H9 (cell line): Measurements from ENCODE around the gene ABCA1. TPM values are rescaled to one million over a fixed set of nuclear protein-coding genes. Genes with fewer than 3 reads are reported as not detected.

Experiments used
- DNase-seq: peaks from one replicate; pipeline ENCODE4 v3.0.0-alpha.2; 2017
- H2AFZ ChIP-seq: one replicate; pipeline ENCODE4 v1.6.1; 2013; ENCODE audit warnings: mild to moderate bottlenecking, low read length, control low read depth, moderate library complexity
- H2AK5ac ChIP-seq: 2 replicates; pipeline ENCODE4 v1.6.1; 2013; ENCODE audit warnings: low read length, control low read depth, mixed read lengths; ENCODE audit not compliant: insufficient read length
- H2BK120ac ChIP-seq: one replicate; pipeline ENCODE4 v1.6.1; 2013; ENCODE audit warnings: low read depth, mild to moderate bottlenecking, low read length, control low read depth, inconsistent platforms; ENCODE audit not compliant: poor library complexity, severe bottlenecking
- H2BK12ac ChIP-seq: 2 replicates; pipeline ENCODE4 v1.6.1; 2013; ENCODE audit warnings: low read length, control low read depth, mixed read lengths, low read depth; ENCODE audit not compliant: insufficient read length
- H2BK15ac ChIP-seq: 2 replicates; pipeline ENCODE4 v1.6.1; 2013; ENCODE audit warnings: low read depth, low read length, control low read depth
- H2BK20ac ChIP-seq: one replicate; pipeline ENCODE4 v1.6.1; 2013; ENCODE audit warnings: low read depth, mild to moderate bottlenecking, low read length, control low read depth, inconsistent platforms; ENCODE audit not compliant: poor library complexity, severe bottlenecking
- H2BK5ac ChIP-seq: 2 replicates; pipeline ENCODE4 v1.6.1; 2013; ENCODE audit warnings: low read length, control low read depth, mixed read lengths; ENCODE audit not compliant: insufficient read length
- H3K14ac ChIP-seq: 2 replicates; pipeline ENCODE4 v1.6.1; 2013; ENCODE audit warnings: low read length, control low read depth; ENCODE audit not compliant: insufficient read depth
- H3K18ac ChIP-seq: 2 replicates; pipeline ENCODE4 v1.6.1; 2013; ENCODE audit warnings: low read depth, mild to moderate bottlenecking, mixed read lengths, low read length, control low read depth; ENCODE audit not compliant: insufficient read length
- H3K23ac ChIP-seq: 2 replicates; pipeline ENCODE4 v1.6.1; 2013; ENCODE audit warnings: low read length, control low read depth, mixed read lengths, low read depth; ENCODE audit not compliant: insufficient read length
- H3K23me2 ChIP-seq: 2 replicates; pipeline ENCODE4 v1.6.1; 2013; ENCODE audit warnings: low read depth, mild to moderate bottlenecking, mixed read lengths, low read length, control low read depth; ENCODE audit not compliant: insufficient read length, poor library complexity, severe bottlenecking
- H3K27ac ChIP-seq: 2 replicates; pipeline ENCODE4 v1.5.1; 2013; ENCODE audit warnings: low read length, control low read depth, mixed read lengths, low read depth; ENCODE audit not compliant: insufficient read length
- H3K27me3 ChIP-seq: 2 replicates; pipeline ENCODE4 v1.6.1; 2013; ENCODE audit warnings: low read length, control low read depth, inconsistent platforms; ENCODE audit not compliant: insufficient read depth
- H3K4ac ChIP-seq: 2 replicates; pipeline ENCODE4 v1.6.1; 2013; ENCODE audit warnings: low read depth, mild to moderate bottlenecking, control low read depth, inconsistent platforms, low read length, moderate library complexity
- H3K4me1 ChIP-seq: 2 replicates; pipeline ENCODE4 v1.6.1; 2013; ENCODE audit warnings: low read length, control low read depth, inconsistent platforms; ENCODE audit not compliant: insufficient read depth
- H3K4me2 ChIP-seq: 2 replicates; pipeline ENCODE4 v1.6.1; 2013; ENCODE audit warnings: low read length, control low read depth, mixed read lengths; ENCODE audit not compliant: insufficient read length, insufficient read depth
- H3K56ac ChIP-seq: 2 replicates; pipeline ENCODE4 v1.6.1; 2013; ENCODE audit warnings: low read depth, mild to moderate bottlenecking, mixed read lengths, low read length, control low read depth; ENCODE audit not compliant: insufficient read length
- H3K79me1 ChIP-seq: 2 replicates; pipeline ENCODE4 v1.6.1; 2013; ENCODE audit warnings: low read depth, mild to moderate bottlenecking, moderate library complexity, low read length, control low read depth, inconsistent platforms; ENCODE audit not compliant: insufficient read depth, poor library complexity, severe bottlenecking
- H3K79me2 ChIP-seq: 2 replicates; pipeline ENCODE4 v1.6.1; 2013; ENCODE audit warnings: low read length, control low read depth, inconsistent platforms; ENCODE audit not compliant: insufficient read depth
- H3K9ac ChIP-seq: 2 replicates; pipeline ENCODE4 v1.6.1; 2013; ENCODE audit warnings: low read length, control low read depth, mixed read lengths; ENCODE audit not compliant: insufficient read length; ENCODE audit errors: extremely low read depth
- H3K9me3 ChIP-seq: one replicate; pipeline ENCODE4 v1.6.1; 2013; ENCODE audit warnings: low read depth, low read length, inconsistent platforms; ENCODE audit not compliant: control insufficient read depth
- H3T11ph ChIP-seq: one replicate; pipeline ENCODE4 v1.6.1; 2013; ENCODE audit warnings: mild to moderate bottlenecking, low read length, control low read depth, inconsistent platforms
- H4K20me1 ChIP-seq: one replicate; pipeline ENCODE4 v1.6.1; 2013; ENCODE audit not compliant: control insufficient read depth, insufficient read length, insufficient read depth
- H4K5ac ChIP-seq: 2 replicates; pipeline ENCODE4 v1.6.1; 2013; ENCODE audit warnings: low read depth, mild to moderate bottlenecking, mixed read lengths, low read length, control low read depth; ENCODE audit not compliant: insufficient read length
- H4K8ac ChIP-seq: replicated peaks from 2 replicates; pipeline ENCODE4 v1.6.1; 2013; ENCODE audit warnings: low read length, control low read depth, mixed read lengths, low read depth; ENCODE audit not compliant: insufficient read length
- H4K91ac ChIP-seq: 2 replicates; pipeline ENCODE4 v1.6.1; 2013; ENCODE audit warnings: low read depth, mild to moderate bottlenecking, moderate library complexity, mixed read lengths, low read length, control low read depth; ENCODE audit not compliant: insufficient read length
- H3K27ac Mint-ChIP-seq, 3 experiments: 2 replicates in 2 of 3; 3 replicates in 1 of 3; pipeline ENCODE4 v1.8.0; 2020 to 2021; ENCODE audit warnings: mixed read lengths in 3 of 3, mild to moderate bottlenecking in 1 of 3, moderate library complexity in 1 of 3
- H3K27me3 Mint-ChIP-seq: 2 replicates; pipeline ENCODE4 v1.8.0; 2021; ENCODE audit warnings: low read depth, mild to moderate bottlenecking, moderate library complexity, mixed read lengths
- H3K36me3 Mint-ChIP-seq, 3 experiments: 2 replicates in 2 of 3; 3 replicates in 1 of 3; pipeline ENCODE4 v1.8.0; 2020 to 2021; ENCODE audit warnings: low read depth in 3 of 3, mixed read lengths in 3 of 3; ENCODE audit not compliant: insufficient read depth in 1 of 3
- H3K4me1 Mint-ChIP-seq, 2 experiments: 2 replicates each; pipeline ENCODE4 v1.8.0; 2020; ENCODE audit warnings: mixed read lengths in 2 of 2
- H3K4me3 Mint-ChIP-seq, 2 experiments: 2 replicates in 1 of 2; 3 replicates in 1 of 2; pipeline ENCODE4 v1.8.0; 2020 to 2021; ENCODE audit warnings: mild to moderate bottlenecking in 2 of 2, mixed read lengths in 2 of 2, moderate library complexity in 1 of 2
- H3K9me3 Mint-ChIP-seq, 2 experiments: 2 replicates in 1 of 2; 3 replicates in 1 of 2; pipeline ENCODE4 v1.8.0; 2020; ENCODE audit warnings: mild to moderate bottlenecking in 2 of 2, mixed read lengths in 2 of 2, moderate library complexity in 1 of 2
- CTCF ChIP-seq: fragments of 200-600 bp; sonication (generic); conservative IDR thresholded peaks from 3 replicates; pipeline ENCODE4 v1.8.0; 2021; ENCODE audit warnings: antibody characterized with exemption, mild to moderate bottlenecking
- WGBS: extraction: QIAGEN DNeasy Blood & Tissue Kit; methylation state at CpG from one replicate; pipeline ENCODE4 v1.1.7; 2013; ENCODE audit warnings: missing lambda C conversion rate, low lambda C conversion rate, mixed read lengths; ENCODE audit not compliant: insufficient read length; ENCODE audit errors: extremely low coverage; 5-methylcytosine and 5-hydroxymethylcytosine counted together
- total RNA-seq: library from RNA; stranded (reverse); gene quantifications from 2 replicates; pipeline ENCODE4 v1.2.1, GENCODE V29; 2021

ABCA1 gene
- total RNA-seq, 1 experiment from 2014 or later = 16.6 TPM

- no peak overlapping the region for H3K27ac ChIP-seq
- H3K27ac Mint-ChIP-seq = no peak overlapping the region
- WGBS = no CpG with 5 or more reads among the region's 3 CpGs
These were observed 52.6 kb downstream of the ABCA1 start for GRCh38 chr9:104875320-104875719.

More at GRCh38 chr9:104875320-104875719, 52.6 kb downstream of the ABCA1 start:
- H3K4me2 ChIP-seq = no peak overlapping the region
- H2BK20ac ChIP-seq = no peak overlapping the region
- no peak overlapping the region for H3K9ac ChIP-seq
- H3K27me3 ChIP-seq = no peaks in the 10 kb centered on the region
- Mint-ChIP-seq H3K4me1 (peaks cover 14% of the 10 kb centered on the region in 2 experiments), H3K27me3 (peaks cover 1% of the 10 kb centered on the region), H3K4me3 (no peak overlapping the region), H3K36me3 (peaks cover 17 to 47% (median 36%) of the 10 kb centered on the region in 3 experiments), H3K9me3 (peaks cover 8 to 11% of the 10 kb centered on the region in 2 experiments; a peak in 4 of 5 replicates)
- H2BK12ac ChIP-seq = no peak overlapping the region
- DNase-seq = no peak
- H3K14ac ChIP-seq = no peak overlapping the region
- no peak overlapping the region for H3T11ph ChIP-seq
- H3K23ac ChIP-seq = no peak overlapping the region
- no peaks in the 10 kb centered on the region for H3K23me2 ChIP-seq
- no peak overlapping the region for H2AFZ ChIP-seq
- H4K20me1 ChIP-seq = no peaks in the 10 kb centered on the region
- H3K79me1 ChIP-seq = no peaks in the 10 kb centered on the region
- H2BK15ac ChIP-seq = no peak overlapping the region
- no peak overlapping the region for H4K8ac ChIP-seq
- H4K5ac ChIP-seq = no peak overlapping the region
- no peaks in the 10 kb centered on the region for H3K9me3 ChIP-seq
- no peak overlapping the region for H2AK5ac ChIP-seq
- H3K4ac ChIP-seq = no peak overlapping the region
- no peak overlapping the region for H3K18ac ChIP-seq
- no peaks in the 10 kb centered on the region for H3K79me2 ChIP-seq
- H3K4me1 ChIP-seq = no peaks in the 10 kb centered on the region
- H4K91ac ChIP-seq = no peak overlapping the region
- H2BK120ac ChIP-seq = no peak overlapping the region
- TF ChIP-seq CTCF = no peak
- no peak overlapping the region for H3K56ac ChIP-seq
- H2BK5ac ChIP-seq = no peak overlapping the region
